ENCODE measurements around the gene ANXA7.

- no peak for TF ChIP-seq CUX1 (IDR thresholded peaks at IDR 0.05; ENCODE audit: insufficient replicate concordance, low read depth, low read length)
- no peak for TF ChIP-seq POLR2AphosphoS5 (IDR thresholded peaks at IDR 0.05; ENCODE audit: low read length)
- no peak for TF ChIP-seq MAX (IDR thresholded peaks at IDR 0.05; ENCODE audit: low read depth, low read length)
- no peak for TF ChIP-seq HCFC1 (IDR thresholded peaks at IDR 0.05; ENCODE audit: low read length)
- no peak for TF ChIP-seq FOS (IDR thresholded peaks at IDR 0.05; ENCODE audit: borderline replicate concordance, extremely low read depth, insufficient read length)
- TF ChIP-seq CTCF (IDR thresholded peaks at IDR 0.05 in 2 of 3, conservative IDR thresholded peaks at IDR 0.05 in 1 of 3; ENCODE audit: control insufficient read depth in 2 of 3, extremely low read depth in 1 of 3, insufficient read depth in 1 of 3, low read depth in 3 of 3, low read length in 3 of 3), result no peak
Measured at GRCh38 chr10:73379064-73379748, 34.7 kb downstream of the ANXA7 start.
